ENCODE measurements around the gene GALNT15.
A peak's percentile ranks its signal among the peaks of the same experiment; 100 is the strongest.

The GALNT15 gene

DNA sequence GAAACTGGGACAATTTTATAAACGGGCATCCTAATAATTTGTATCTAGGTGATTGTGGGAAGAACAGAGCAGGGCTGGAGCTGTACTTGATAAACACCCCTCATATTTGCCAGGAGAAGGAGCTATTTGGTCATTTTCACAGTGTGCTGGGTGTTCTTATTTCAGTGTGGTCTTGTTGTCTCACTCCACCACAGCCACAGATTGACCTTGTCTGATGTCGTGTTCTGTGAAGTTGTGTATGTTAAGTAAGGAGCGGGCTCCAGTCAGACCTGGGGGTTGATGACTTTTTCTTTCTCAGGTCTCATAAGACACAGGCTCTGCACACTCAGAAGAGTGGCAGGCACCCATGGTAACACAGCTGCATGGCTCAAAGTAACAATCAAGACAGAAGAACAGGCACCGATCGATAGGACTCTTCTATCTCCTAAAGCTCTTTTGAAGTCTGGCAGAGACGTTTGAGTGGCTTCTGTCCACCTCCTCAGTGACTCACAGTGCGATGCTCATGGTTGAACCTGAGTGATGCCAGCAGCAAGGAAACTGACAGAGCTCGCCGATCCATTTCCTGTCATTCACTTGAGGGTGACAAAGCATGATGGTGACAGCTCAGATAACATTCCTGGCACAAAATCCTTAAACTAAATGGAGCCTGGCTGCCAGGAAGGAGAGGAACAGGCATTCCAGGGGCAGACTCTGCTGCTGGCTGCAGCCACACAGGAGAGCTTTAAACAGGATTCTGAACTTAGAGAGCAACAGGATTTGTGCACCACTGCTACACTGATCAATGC lies 69.4 kb downstream of the GALNT15 start:
- no peak overlapping the region for H3K27ac Mint-ChIP-seq (ENCODE audit: low read depth)
- no peaks in the 10 kb centered on the region for H3K9me3 Mint-ChIP-seq
- H3K36me3 Mint-ChIP-seq (ENCODE audit: insufficient read depth), result no peaks in the 10 kb centered on the region
- no peak overlapping the region for H3K4me3 Mint-ChIP-seq
- H3K27me3 Mint-ChIP-seq, result no peaks in the 10 kb centered on the region
- ATAC-seq (replicated peaks; ENCODE audit: extremely low read depth, poor library complexity, severe bottlenecking) (no peak), DNase-seq (ENCODE audit: low spot score in 2 of 2) (no peak)
- H3K4me1 Mint-ChIP-seq, result peaks cover 8% of the 10 kb centered on the region

GRCh38 chr3:16245609-16246008 lies 71.1 kb downstream of the GALNT15 start:
- H3K4me3 Mint-ChIP-seq, result no peak overlapping the region
- no peaks in the 10 kb centered on the region for H3K27me3 Mint-ChIP-seq
- H3K4me1 Mint-ChIP-seq, result peaks cover 8% of the 10 kb centered on the region
- DNase-seq (ENCODE audit: low spot score in 2 of 2) (no peak), ATAC-seq (replicated peaks; ENCODE audit: extremely low read depth, poor library complexity, severe bottlenecking) (no peak)
- H3K27ac Mint-ChIP-seq (ENCODE audit: low read depth), result no peak overlapping the region
- H3K9me3 Mint-ChIP-seq, result no peaks in the 10 kb centered on the region
- H3K36me3 Mint-ChIP-seq (ENCODE audit: insufficient read depth), result no peaks in the 10 kb centered on the region

DNA sequence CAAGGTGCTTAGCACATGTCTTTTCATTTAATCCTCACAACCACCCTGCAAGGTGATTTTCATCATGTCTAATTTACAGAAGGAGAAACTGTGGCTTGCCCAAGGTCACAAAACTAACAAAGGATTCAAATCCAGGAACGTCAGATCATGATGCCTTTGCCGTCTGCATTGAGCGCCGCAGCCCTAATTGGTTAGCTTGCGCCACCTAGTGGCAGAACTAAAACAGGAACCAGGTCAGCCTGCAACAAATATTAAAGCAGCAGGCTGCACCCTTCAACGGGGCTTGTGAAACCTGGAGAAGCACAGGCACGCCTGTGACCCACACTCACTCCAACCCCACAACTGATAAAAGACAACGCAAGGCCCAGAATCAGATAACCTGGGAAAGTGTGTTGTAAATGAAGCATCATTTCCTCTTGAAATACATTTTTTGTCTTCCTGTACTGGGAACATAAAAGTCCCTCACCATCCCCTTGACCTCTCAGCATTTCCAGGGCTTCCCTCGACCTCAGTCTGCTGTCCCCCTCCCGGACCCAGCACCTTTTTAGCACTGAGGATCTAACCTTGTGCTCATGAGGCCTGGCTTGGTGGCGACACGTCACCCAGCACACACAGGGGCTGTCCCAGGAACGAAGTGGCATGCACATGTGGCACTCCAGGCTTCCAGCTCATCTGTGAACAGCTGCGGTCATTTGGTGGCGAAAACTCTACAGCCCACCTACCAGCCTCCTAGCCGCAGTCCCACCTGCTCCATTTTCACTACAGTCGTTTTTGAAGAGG lies 73.0 kb downstream of the GALNT15 start:
- H3K9me3 Mint-ChIP-seq, result no peaks in the 10 kb centered on the region
- H3K4me1 Mint-ChIP-seq, result peaks cover 8% of the 10 kb centered on the region
- H3K36me3 Mint-ChIP-seq (ENCODE audit: insufficient read depth), result no peaks in the 10 kb centered on the region
- DNase-seq (ENCODE audit: low spot score in 2 of 2) (peak; percentile 63 to 68), ATAC-seq (replicated peaks; ENCODE audit: extremely low read depth, poor library complexity, severe bottlenecking) (peak; percentile 91)
- no peak overlapping the region for H3K27ac Mint-ChIP-seq (ENCODE audit: low read depth)
- H3K4me3 Mint-ChIP-seq, result no peak overlapping the region
- H3K27me3 Mint-ChIP-seq, result no peaks in the 10 kb centered on the region

- peaks cover 8% of the 10 kb centered on the region for H3K4me1 Mint-ChIP-seq
- H3K36me3 Mint-ChIP-seq (ENCODE audit: insufficient read depth), result no peaks in the 10 kb centered on the region
- H3K9me3 Mint-ChIP-seq, result no peaks in the 10 kb centered on the region
- no peak overlapping the region for H3K4me3 Mint-ChIP-seq
- DNase-seq (ENCODE audit: low spot score in 2 of 2) (no peak), ATAC-seq (replicated peaks; ENCODE audit: extremely low read depth, poor library complexity, severe bottlenecking) (no peak)
- no peaks in the 10 kb centered on the region for H3K27me3 Mint-ChIP-seq
- H3K27ac Mint-ChIP-seq (ENCODE audit: low read depth), result no peak overlapping the region
Measured at GRCh38 chr3:16248556-16248955, 74.1 kb downstream of the GALNT15 start.

- no peaks in the 10 kb centered on the region for H3K36me3 Mint-ChIP-seq (ENCODE audit: insufficient read depth)
- H3K4me1 Mint-ChIP-seq, result peaks cover 8% of the 10 kb centered on the region
- no peak overlapping the region for H3K27ac Mint-ChIP-seq (ENCODE audit: low read depth)
- no peak overlapping the region for H3K4me3 Mint-ChIP-seq
- DNase-seq (ENCODE audit: low spot score in 2 of 2) (no peak), ATAC-seq (replicated peaks; ENCODE audit: extremely low read depth, poor library complexity, severe bottlenecking) (no peak)
- no peaks in the 10 kb centered on the region for H3K9me3 Mint-ChIP-seq
- H3K27me3 Mint-ChIP-seq, result no peaks in the 10 kb centered on the region
Measured at GRCh38 chr3:16249336-16249735, 74.9 kb downstream of the GALNT15 start.

GRCh38 chr3:16249886-16250285 lies 75.4 kb downstream of the GALNT15 start:
- H3K27me3 Mint-ChIP-seq, result no peaks in the 10 kb centered on the region
- H3K9me3 Mint-ChIP-seq, result no peaks in the 10 kb centered on the region
- H3K4me3 Mint-ChIP-seq, result no peak overlapping the region
- no peak for DNase-seq (ENCODE audit: low spot score in 2 of 2)
- no peak overlapping the region for H3K27ac Mint-ChIP-seq (ENCODE audit: low read depth)
- no peaks in the 10 kb centered on the region for H3K36me3 Mint-ChIP-seq (ENCODE audit: insufficient read depth)
- ATAC-seq (replicated peaks; ENCODE audit: extremely low read depth, poor library complexity, severe bottlenecking), result no peak
- H3K4me1 Mint-ChIP-seq, result peaks cover 11% of the 10 kb centered on the region

DNA sequence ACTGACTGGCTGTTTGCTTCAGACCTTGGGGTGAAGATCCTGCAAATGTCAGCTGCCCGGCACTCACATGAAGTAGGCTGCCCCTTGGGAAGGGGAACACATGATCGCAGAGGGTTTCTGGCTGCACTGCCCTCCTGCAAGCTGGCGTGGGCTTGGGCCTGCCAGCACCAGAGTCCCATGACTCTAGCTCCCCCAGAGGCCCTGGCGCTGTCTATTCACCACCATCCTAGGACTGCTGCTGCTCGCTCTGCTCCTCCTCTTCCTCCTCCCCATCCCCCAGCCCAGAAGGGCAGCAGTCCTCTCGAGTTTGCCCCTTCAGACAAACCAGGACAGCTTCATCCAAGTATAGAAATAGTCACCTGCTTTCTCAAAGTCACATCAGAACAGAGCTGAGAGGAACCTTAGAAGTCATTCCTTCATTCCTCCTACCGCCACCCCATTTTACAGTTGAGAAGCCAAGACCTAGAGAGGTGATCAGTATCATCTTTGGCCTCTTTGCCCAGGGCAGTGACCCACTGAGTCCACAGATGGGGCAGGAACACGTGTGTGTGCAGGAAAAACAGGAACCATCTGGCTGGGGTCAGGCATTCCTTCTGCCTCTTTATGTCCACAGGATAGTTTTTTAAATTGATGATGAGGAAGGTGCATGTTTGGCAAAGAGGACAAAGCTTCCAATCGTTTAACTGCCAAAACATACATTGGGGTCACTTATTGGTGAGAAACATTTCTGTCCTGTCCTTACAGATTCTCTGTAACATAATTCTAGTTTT lies 77.0 kb downstream of the GALNT15 start:
- ATAC-seq (replicated peaks; ENCODE audit: extremely low read depth, poor library complexity, severe bottlenecking) (no peak), DNase-seq (ENCODE audit: low spot score in 2 of 2) (no peak)
- peaks cover 13% of the 10 kb centered on the region for H3K4me1 Mint-ChIP-seq
- H3K9me3 Mint-ChIP-seq, result no peaks in the 10 kb centered on the region
- H3K27ac Mint-ChIP-seq (ENCODE audit: low read depth), result no peak overlapping the region
- no peak overlapping the region for H3K4me3 Mint-ChIP-seq
- H3K36me3 Mint-ChIP-seq (ENCODE audit: insufficient read depth), result no peaks in the 10 kb centered on the region
- no peaks in the 10 kb centered on the region for H3K27me3 Mint-ChIP-seq

GRCh38 chr3:16252243-16252978 lies 77.9 kb downstream of the GALNT15 start:
- DNase-seq (ENCODE audit: low spot score in 2 of 2), result no peak
- Mint-ChIP-seq H3K9me3 (no peaks in the 10 kb centered on the region), H3K36me3 (ENCODE audit: insufficient read depth) (no peaks in the 10 kb centered on the region), H3K4me1 (peaks cover 6% of the 10 kb centered on the region), H3K4me3 (no peak overlapping the region), H3K27ac (ENCODE audit: low read depth) (no peak overlapping the region), H3K27me3 (no peaks in the 10 kb centered on the region)
- no peak for ATAC-seq (replicated peaks; ENCODE audit: extremely low read depth, poor library complexity, severe bottlenecking)

DNA sequence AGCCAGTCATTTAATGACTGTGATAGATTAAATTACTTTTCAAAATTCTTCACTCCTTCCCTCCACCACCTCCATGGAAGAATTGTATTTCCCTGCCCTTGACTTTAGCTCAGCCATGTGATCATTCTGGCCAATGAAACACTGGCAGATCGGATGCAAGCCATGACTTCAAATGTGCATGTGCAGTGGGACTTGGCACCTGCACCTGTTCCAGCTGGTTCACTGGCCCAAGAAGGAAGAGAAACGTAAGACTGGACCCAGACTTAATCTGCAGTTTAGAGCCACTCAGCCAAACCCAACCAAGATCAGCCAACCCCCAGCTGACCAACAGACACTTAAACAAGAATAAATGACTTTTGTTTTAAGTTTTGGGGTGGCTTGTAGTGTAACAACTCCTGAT lies 78.5 kb downstream of the GALNT15 start:
- no peaks in the 10 kb centered on the region for H3K9me3 Mint-ChIP-seq
- H3K27me3 Mint-ChIP-seq, result no peaks in the 10 kb centered on the region
- ATAC-seq (replicated peaks; ENCODE audit: extremely low read depth, poor library complexity, severe bottlenecking), result no peak

GRCh38 chr3:16253601-16254000 lies 79.1 kb downstream of the GALNT15 start:
- no peak for DNase-seq (ENCODE audit: low spot score in 2 of 2)
- Mint-ChIP-seq H3K36me3 (ENCODE audit: insufficient read depth) (no peaks in the 10 kb centered on the region), H3K4me1 (peaks cover 5% of the 10 kb centered on the region), H3K27me3 (no peaks in the 10 kb centered on the region), H3K9me3 (no peaks in the 10 kb centered on the region), H3K27ac (ENCODE audit: low read depth) (no peak overlapping the region), H3K4me3 (no peak overlapping the region)
- ATAC-seq (replicated peaks; ENCODE audit: extremely low read depth, poor library complexity, severe bottlenecking), result no peak

More for the DNA sequence above, 78.5 kb downstream of the GALNT15 start:
- no peak for DNase-seq (ENCODE audit: low spot score in 2 of 2)
- H3K36me3 Mint-ChIP-seq (ENCODE audit: insufficient read depth), result no peaks in the 10 kb centered on the region
- H3K27ac Mint-ChIP-seq (ENCODE audit: low read depth), result no peak overlapping the region
- peaks cover 5% of the 10 kb centered on the region for H3K4me1 Mint-ChIP-seq
- no peak overlapping the region for H3K4me3 Mint-ChIP-seq

- Mint-ChIP-seq H3K27ac (ENCODE audit: low read depth) (no peak overlapping the region), H3K36me3 (ENCODE audit: insufficient read depth) (peaks cover 3% of the 10 kb centered on the region), H3K27me3 (no peaks in the 10 kb centered on the region), H3K4me1 (peaks cover 5% of the 10 kb centered on the region), H3K4me3 (no peak overlapping the region), H3K9me3 (no peaks in the 10 kb centered on the region)
- DNase-seq (ENCODE audit: low spot score in 2 of 2) (no peak), ATAC-seq (replicated peaks; ENCODE audit: extremely low read depth, poor library complexity, severe bottlenecking) (no peak)
Measured at GRCh38 chr3:16254916-16255315, 80.4 kb downstream of the GALNT15 start.

- DNase-seq (ENCODE audit: low spot score in 2 of 2), result no peak
- H3K4me3 Mint-ChIP-seq, result no peak overlapping the region
- peaks cover 3% of the 10 kb centered on the region for H3K36me3 Mint-ChIP-seq (ENCODE audit: insufficient read depth)
- no peak for ATAC-seq (replicated peaks; ENCODE audit: extremely low read depth, poor library complexity, severe bottlenecking)
- H3K9me3 Mint-ChIP-seq, result no peaks in the 10 kb centered on the region
- H3K27me3 Mint-ChIP-seq, result no peaks in the 10 kb centered on the region
- no peak overlapping the region for H3K27ac Mint-ChIP-seq (ENCODE audit: low read depth)
- peaks cover 5% of the 10 kb centered on the region for H3K4me1 Mint-ChIP-seq
Measured at GRCh38 chr3:16255326-16255725, 80.8 kb downstream of the GALNT15 start.
